Measurements from ENCODE around the gene ROGDI.
"Not testable (repeated sequence)": the region's sequence is repeated elsewhere in the genome, so short reads cannot be mapped to it uniquely, and the experiment has no call there.

The ROGDI gene

GRCh38 chr16:4790261-4790660 is 12.2 kb downstream of the ROGDI start:
- no peak for DNase-seq

- no peak for DNase-seq
These were observed 13.5 kb downstream of the ROGDI start for GRCh38 chr16:4788910-4789309.

GRCh38 chr16:4788489-4788889 is 13.9 kb downstream of the ROGDI start:
- DNase-seq: no peak

GRCh38 chr16:4787627-4788482 is 14.6 kb downstream of the ROGDI start, which contains the start of gene SEPTIN12:
TSS of gene SEPTIN12 (minus strand) at chr16:4788345. CDS start at chr16:4787645, 700 bp downstream.
- DNase-seq: no peak

GRCh38 chr16:4787068-4787467 is 15.4 kb downstream of the ROGDI start:
- DNase-seq: no peak

GRCh38 chr16:4785758-4786433 is 16.5 kb downstream of the ROGDI start:
- DNase-seq: no peak

GRCh38 chr16:4784444-4784987 is 17.9 kb downstream of the ROGDI start:
- not testable (repeated sequence) for DNase-seq

- no peak for DNase-seq
These were observed 18.5 kb downstream of the ROGDI start for GRCh38 chr16:4783951-4784336.

GRCh38 chr16:4783251-4783950 is 19.0 kb downstream of the ROGDI start:
- no peak for DNase-seq

GRCh38 chr16:4780235-4780634 is 22.2 kb downstream of the ROGDI start:
- no peak for DNase-seq

- DNase-seq: no peak
These were observed 24.4 kb downstream of the ROGDI start for GRCh38 chr16:4778050-4778392.

- DNase-seq: no peak
These were observed 24.9 kb downstream of the ROGDI start for GRCh38 chr16:4777339-4778049.

- no peak for DNase-seq
These were observed 26.2 kb downstream of the ROGDI start for GRCh38 chr16:4776141-4776705.

- no peak for DNase-seq
These were observed 27.4 kb downstream of the ROGDI start for GRCh38 chr16:4775005-4775404.

GRCh38 chr16:4772351-4772750 is 30.1 kb downstream of the ROGDI start:
- DNase-seq: no peak

- DNase-seq: no peak
These were observed 30.8 kb downstream of the ROGDI start for GRCh38 chr16:4771646-4772045.

GRCh38 chr16:4769306-4769638 is 33.2 kb downstream of the ROGDI start:
- DNase-seq: no peak

- peak; percentile 96 for DNase-seq
These were observed 33.7 kb downstream of the ROGDI start for GRCh38 chr16:4768549-4769305.

GRCh38 chr16:4767872-4768548 is 34.4 kb downstream of the ROGDI start:
- DNase-seq: peak; percentile 15

- peak; percentile 96 for DNase-seq
These were observed 35.4 kb downstream of the ROGDI start, which contains the start of gene ZNF500 for GRCh38 chr16:4766875-4767628. TSS of gene ZNF500 (minus strand) at chr16:4767162. CDS start at chr16:4765978, 1,184 bp downstream.
